Stimulated activated CD8-positive, alpha-beta memory T cell treated with anti-CD3 and anti-CD28 coated beads, Interleukin-12 subunit alpha, Interleukin-12 subunit beta, amount 100 ng/mL, for 24 hours (primary cell): ENCODE data around the gene DMWD.

Source experiments
- DNase-seq: peaks from one replicate; pipeline ENCODE4 v3.0.0-alpha.2; 2020; ENCODE audit errors: extremely low read depth

DMWD gene, protein sequence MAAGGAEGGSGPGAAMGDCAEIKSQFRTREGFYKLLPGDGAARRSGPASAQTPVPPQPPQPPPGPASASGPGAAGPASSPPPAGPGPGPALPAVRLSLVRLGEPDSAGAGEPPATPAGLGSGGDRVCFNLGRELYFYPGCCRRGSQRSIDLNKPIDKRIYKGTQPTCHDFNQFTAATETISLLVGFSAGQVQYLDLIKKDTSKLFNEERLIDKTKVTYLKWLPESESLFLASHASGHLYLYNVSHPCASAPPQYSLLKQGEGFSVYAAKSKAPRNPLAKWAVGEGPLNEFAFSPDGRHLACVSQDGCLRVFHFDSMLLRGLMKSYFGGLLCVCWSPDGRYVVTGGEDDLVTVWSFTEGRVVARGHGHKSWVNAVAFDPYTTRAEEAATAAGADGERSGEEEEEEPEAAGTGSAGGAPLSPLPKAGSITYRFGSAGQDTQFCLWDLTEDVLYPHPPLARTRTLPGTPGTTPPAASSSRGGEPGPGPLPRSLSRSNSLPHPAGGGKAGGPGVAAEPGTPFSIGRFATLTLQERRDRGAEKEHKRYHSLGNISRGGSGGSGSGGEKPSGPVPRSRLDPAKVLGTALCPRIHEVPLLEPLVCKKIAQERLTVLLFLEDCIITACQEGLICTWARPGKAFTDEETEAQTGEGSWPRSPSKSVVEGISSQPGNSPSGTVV

GRCh38 chr19:45792470-45793177 lies at the start of gene DMWD:
DMWD (minus strand) TSS chr19:45792845; CDS start chr19:45792756, 89 bp downstream.
- peak; percentile 99 for DNase-seq

- no peak for DNase-seq
These were observed 49.6 kb upstream of the DMWD start for GRCh38 chr19:45842198-45842597.

GRCh38 chr19:45834970-45835369 lies 42.3 kb upstream of the DMWD start:
- no peak for DNase-seq

DNA sequence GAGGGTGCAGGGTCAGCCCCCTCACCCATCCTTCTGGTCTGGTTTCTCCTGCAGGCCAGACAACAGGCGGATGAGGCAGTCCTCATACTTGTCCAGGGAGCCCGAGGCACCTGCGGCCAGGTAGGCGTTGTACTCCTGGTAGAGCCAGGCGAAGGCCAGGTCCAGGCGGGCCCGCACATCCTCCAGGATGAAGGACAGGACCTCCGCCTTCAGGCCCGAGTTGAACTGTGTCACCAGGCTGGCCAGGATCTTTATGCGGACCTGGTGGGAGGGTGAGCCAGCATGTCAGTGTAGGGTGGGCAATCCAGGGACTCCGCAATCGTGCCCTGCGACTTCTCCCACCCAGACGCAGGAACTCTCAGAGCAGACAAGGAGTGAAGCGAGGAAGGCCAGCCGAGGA lies 36.3 kb upstream of the DMWD start:
- no peak for DNase-seq

GRCh38 chr19:45828523-45828922 lies 35.9 kb upstream of the DMWD start:
- DNase-seq: no peak

DNA sequence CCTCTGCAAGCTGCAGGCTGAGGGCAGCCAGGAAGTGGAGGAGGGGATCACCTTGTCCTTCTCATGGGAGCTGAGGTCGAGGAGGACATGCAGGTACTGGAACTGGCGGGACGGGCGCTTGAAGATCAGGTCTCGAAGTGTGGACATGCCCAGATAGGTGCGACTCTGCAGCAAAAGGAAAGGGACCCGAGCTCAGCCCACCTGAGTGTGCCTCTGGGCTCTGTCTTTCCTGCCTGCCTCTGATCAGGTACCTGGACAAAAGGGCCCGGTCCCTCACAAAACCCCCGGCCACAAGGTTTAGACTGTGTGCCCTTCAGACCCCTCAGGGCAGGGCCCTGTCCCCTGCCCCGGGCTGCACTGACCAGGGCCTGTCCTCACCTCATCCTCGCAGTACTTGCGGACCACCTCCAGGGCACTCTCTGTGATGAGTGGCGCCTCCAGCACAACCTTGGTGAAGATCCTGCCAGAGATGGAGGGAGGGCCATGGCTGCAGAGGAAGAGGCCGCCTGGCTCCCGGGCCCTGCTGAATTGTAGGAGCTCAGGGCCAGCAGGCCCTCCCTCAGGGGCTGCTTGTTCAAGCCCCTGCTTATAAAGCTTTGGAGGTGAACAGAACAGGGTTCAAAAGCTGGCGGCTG lies 34.9 kb upstream of the DMWD start:
- no peak for DNase-seq

DNA sequence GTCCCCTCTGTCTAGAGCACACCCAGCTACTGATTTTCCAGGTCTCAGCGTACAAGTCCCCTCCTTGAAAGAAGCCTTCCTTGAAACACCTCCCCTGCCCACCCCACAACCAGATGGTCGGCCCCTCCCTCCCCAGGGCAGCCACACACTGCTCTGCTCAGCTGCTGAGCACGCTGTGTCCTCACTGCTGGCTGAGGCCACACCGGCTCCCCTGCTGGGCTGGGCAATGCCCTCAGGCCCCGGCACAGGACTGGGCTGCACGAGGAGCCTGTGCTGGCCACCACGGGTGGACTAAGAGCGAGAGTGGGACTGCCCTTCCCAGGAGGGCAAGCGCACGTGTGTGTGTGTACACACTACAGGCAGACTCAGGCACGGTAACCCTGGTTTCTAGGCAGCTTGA lies 34.3 kb upstream of the DMWD start:
- DNase-seq: no peak

DNA sequence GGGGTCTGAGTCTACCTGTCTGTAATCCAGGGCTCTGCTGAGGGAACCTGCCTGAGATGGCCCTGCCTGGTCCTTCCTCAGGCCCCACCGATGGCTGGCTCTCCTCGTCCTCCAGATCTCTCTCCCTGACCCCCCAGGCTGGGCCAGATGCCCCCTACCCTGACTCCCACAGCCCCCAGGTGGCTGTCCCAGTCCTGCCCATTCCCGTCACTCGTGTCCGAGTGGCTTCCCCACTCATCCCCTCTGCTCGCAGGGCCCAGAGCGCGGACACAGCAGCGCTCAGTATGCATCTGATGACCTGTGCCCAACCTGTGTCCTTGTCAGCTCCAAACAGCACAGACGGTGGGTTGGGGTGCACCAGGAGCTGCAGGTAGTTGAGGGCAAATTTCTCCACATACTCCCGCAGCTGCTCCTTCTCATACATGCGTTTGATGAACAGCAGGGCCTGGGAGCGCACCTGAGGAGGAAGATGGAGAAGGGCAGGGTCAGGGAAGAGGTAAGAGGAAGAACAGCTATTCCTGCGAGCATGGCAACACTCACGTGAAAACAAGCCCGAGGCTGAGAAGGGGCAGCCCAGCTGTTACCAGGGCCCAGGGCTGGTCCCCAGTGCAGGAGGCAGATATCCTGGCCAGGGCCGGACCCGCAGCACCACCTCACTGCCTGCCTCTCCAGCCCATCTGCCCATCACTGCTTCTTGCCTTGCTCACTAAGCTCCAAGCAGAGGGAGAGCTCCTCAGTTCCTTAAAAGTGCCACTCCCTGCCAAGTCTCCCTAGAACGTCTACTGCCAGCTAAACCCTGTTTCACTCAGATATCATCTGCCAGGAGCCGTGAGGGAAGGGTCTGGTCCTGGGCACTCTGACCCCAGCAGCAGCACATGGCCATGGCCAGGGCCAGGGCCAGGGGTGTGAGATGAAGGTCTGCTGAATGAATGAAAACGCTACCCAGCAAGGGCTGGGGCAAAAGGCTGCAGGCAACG lies 33.6 kb upstream of the DMWD start:
- DNase-seq: no peak

DNA sequence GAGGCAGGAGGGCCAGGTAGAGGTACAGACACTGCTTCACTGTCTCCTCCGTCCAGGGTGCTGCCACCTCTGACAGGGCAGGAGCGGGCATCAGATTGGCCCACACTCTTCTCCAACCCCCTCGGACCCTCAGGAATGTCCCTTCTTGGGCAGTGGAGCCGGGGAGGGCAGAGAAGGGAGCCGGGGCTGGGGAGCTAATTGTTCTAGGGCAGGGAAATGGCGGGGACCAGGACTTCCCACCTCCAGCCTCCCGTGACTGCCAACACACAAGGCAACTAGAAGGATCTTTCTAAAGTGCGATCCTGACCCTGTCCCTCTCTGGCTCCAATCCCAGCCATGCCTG lies 32.6 kb upstream of the DMWD start:
- DNase-seq: no peak

DNA sequence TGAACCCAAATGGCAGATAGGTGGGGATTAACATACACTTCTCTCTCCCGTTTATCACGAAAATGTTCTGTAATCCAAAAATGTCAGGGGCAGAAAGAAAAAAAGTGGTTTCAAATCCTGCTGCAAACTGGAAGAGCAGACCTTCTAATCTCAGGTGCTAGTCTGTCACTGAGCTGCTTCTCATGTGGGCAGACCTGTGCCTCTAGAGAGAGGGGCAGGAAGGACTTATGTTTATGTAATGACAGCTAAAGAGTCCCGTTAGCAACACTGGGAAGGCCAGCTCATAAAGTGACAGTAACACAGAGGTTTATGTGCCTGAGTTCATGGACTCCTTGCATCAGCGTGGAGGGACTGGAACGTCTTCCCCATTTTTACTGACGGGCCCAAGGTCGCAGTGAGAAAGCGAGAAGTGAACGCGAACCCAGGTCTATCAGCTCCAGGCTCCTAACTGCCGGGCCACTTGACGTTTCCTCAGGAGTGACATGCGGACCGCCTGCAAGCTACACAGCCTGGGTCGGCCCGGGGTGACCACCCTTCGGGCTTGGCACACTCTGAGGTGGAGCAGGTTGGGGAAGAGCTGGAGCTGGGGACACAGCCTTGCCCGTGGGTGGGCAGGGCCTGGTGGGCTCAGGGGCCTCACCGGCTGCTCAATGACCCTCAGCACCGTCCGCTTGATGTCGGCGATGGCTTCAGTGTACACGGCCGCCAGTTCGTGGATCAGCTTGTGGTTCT lies 32.1 kb upstream of the DMWD start:
- no peak for DNase-seq

DNA sequence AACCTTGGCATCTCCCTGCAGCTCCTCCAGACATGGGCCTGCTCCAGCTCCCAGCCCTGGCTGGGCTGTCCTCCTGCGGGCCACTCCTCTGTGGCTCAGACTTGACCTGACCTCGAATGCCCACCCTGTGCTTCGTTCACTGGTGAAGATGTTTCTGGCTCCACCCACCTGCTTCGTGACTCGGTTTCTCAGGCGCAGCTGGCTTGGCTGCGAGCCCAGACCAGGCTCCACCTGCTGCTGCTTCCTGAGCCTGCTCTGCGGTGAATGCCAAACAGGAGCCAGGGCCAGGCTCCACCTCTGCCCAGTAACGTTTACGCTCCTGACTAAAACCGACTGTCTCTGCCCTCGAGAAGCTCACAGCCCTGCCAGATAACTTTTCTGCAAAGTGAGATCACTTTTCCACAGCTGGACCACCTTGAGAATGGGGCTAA lies 31.4 kb upstream of the DMWD start:
- no peak for DNase-seq

GRCh38 chr19:45823182-45823581 lies 30.5 kb upstream of the DMWD start:
- no peak for DNase-seq

GRCh38 chr19:45822716-45823115 lies 30.1 kb upstream of the DMWD start:
- no peak for DNase-seq

GRCh38 chr19:45821570-45821969 lies 28.9 kb upstream of the DMWD start:
- no peak for DNase-seq

DNA sequence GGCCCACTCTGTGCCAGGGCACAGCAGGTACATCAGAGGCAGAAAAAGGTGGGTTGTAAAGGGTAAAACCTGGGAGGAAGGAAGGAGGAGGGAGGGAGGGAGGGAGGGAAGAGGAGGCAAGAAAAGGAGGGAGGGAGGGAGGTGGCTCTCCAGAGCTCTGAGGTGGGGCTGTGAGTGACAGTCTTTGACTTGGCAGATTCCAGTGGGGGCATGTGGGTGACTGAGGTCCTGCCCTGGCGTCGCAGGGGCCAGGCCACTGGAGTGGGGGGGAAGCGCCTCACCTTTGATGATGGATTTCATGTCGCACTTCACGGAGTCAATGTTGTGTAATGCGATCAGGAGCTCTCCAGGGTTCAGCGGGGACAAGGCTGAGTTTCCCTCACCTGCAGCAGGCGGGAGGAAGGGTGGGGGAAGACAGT lies 28.5 kb upstream of the DMWD start:
- no peak for DNase-seq

- DNase-seq: no peak
These were observed 27.9 kb upstream of the DMWD start for GRCh38 chr19:45820413-45821102.

DNA sequence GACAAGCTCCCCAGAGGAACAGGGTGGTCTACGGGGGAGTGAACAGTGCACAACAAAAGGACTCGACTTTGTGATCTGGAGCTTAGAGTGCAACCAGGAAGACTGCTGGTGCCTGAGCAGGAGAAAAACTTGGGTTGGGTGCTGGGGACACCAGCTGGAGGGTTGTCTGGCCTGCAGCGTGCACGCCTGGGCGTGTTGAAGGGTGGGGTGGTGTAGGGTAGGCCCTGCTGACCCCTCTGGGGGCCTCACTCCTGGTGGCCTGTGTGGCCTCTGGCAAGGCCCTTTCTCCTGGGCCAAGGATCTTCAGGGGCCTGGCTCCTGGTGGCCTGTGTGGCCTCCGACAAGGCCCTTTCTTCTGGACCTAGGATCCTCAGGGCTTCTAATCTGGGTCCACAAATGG lies 27.1 kb upstream of the DMWD start:
- DNase-seq: no peak

DNA sequence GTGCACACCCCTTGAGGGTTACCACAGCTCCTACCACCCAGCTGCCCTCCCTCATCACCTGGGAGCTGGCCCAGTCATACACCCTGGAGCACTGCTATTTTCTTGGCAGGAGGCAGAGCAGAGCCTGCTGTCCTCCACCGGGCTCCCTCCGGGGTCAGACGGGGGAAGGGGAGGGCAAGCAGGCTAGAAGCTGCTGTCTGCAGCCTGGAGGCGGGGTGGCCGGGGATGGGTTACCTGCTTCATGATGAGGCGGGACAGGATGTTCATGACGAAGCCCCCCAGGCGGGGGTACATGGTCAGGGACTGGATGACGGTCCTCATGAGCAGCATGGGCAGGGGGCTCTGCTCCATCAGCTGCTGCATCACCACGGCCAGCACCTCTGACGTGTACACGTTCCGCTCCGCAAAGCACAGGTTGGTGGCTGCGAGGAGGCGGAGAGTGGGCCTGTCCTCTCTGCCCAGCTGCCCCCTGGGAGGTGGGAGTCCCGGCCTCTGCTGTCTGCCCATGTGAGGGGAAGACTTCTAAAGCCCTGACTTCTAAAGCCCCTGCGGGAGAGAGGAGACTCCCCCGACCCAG lies 25.2 kb upstream of the DMWD start:
- DNase-seq: no peak

DNA sequence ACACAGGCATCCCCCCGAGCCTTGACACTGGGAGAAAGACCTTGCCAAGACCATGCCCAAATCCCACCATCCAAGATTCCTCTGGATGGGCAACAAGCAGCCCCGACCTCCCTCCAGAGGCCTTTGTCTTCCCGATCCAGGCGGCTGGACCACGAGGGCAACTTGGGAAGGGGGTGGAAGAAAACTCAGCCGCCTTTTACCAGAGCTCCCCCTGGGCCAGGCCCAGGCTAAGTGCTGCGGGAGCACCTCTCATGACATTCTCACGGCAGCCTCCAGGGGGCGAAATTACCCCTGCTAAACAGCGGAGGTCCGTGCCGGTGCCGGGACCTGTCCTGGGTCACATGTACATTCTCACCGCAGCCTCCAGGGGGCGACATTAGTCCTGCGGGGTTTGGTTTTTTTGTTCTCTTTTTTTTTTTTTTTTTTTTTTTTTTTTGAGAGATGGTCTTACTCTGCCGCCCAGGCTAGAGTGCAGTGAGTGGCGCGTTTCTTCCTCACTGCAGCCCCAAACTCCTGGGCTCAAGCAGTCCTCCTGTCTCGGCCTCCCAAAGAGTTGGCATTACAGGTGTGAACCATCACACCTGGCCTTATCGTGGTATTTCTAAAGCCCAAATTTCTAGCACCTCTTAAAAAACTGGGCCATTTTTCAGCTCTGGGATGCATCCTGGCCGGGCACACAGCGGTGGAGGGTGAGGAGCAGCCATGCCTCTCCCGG lies 24.5 kb upstream of the DMWD start:
- peak; percentile 90 for DNase-seq
